K562 (cell line): ENCODE results near the gene ADI1.

Experiments used
- CAMTA2 ChIP-seq: fragments of 250-450 bp; sonication (Bioruptor Pico); conservative IDR thresholded peaks from 2 replicates; pipeline ENCODE4 v1.5.1; 2022
- CEBPB ChIP-seq: fragments of 450-650 bp; IDR thresholded peaks from 2 replicates; pipeline ENCODE4 v1.6.1; 2016; ENCODE audit warnings: missing genetic modification characterization, missing compliant biosample characterization
- PHF8 ChIP-seq: fragments of 200-600 bp; sonication (generic); IDR thresholded peaks from 2 replicates; pipeline ENCODE4 v1.6.1; 2012; ENCODE audit warnings: mixed run types, mild to moderate bottlenecking, inconsistent platforms, low read length, moderate library complexity, borderline replicate concordance
- RFX5 ChIP-seq: IDR thresholded peaks from 2 replicates; pipeline ENCODE4 v1.6.1; 2011; ENCODE audit warnings: low read depth, mild to moderate bottlenecking, improper control_type of control experiment, low read length
- ZNF232 ChIP-seq: sonication (generic); formaldehyde crosslinking; IDR thresholded peaks from 2 replicates; pipeline ENCODE4 v1.8.0; 2022; ENCODE audit warnings: mild to moderate bottlenecking, missing genetic modification reagents
- TF ChIP-seq, protein P1 (sequence below): fragments of 450-650 bp; formaldehyde crosslinking; IDR thresholded peaks from 2 replicates; pipeline ENCODE4 v1.4.0; 2020; ENCODE audit warnings: mild to moderate bottlenecking, mixed read lengths
- TF ChIP-seq, protein P2 (sequence below): fragments of 450-650 bp; IDR thresholded peaks from 2 replicates; pipeline ENCODE4 v1.6.1; 2016; ENCODE audit warnings: mild to moderate bottlenecking, moderate library complexity
- TF ChIP-seq, protein P3 (sequence below): fragments of 450-650 bp; formaldehyde crosslinking; IDR thresholded peaks from 2 replicates; pipeline ENCODE4 v1.4.0; 2022; ENCODE audit warnings: mild to moderate bottlenecking, moderate library complexity
- TF ChIP-seq, protein P4 (sequence below): sonication (generic); formaldehyde crosslinking; IDR thresholded peaks from 2 replicates; pipeline ENCODE4 v1.8.1; 2022; ENCODE audit warnings: missing genetic modification reagents
- TF ChIP-seq, protein P5 (sequence below): sonication (generic); formaldehyde crosslinking; IDR thresholded peaks from 2 replicates; pipeline ENCODE4 v1.8.0; 2022; ENCODE audit warnings: mild to moderate bottlenecking, low read depth, missing genetic modification reagents
- TF ChIP-seq, protein P6 (sequence below), 3 experiments: IDR thresholded peaks in 2 of 3; conservative IDR thresholded peaks in 1 of 3; 2 replicates each; pipeline ENCODE4 v1.5.1; 2011 to 2012; ENCODE audit warnings: low read length in 3 of 3, mild to moderate bottlenecking in 3 of 3, control low read depth in 2 of 3, improper control_type of control experiment in 1 of 3, inconsistent platforms in 1 of 3, low read depth in 1 of 3, mixed read lengths in 1 of 3, moderate library complexity in 1 of 3; ENCODE audit not compliant: insufficient read depth in 2 of 3

DNA sequence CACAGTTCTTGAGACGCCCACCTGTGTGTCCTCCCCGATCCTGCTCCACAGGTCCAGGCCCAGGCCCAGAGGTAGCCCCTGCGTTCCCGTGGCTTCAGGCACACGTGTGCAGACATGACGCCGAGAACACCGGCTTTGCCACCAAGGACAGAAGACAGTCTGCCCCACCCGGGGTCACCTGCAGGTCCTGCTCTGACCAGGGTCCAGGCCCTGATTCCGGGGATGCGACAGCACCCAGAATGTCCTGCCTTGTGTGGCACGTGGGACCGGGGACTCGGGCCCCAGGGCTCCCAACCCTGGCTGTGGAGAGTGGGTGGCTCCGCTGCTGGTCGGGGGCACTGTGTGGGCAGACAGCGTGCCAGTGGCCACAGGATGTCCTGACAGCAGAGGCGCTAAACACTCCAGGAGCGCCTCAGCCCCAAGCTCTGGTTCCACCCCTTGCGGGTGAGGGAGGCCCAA lies 36.9 kb downstream of the ADI1 start:
- TF ChIP-seq, protein P1, sequence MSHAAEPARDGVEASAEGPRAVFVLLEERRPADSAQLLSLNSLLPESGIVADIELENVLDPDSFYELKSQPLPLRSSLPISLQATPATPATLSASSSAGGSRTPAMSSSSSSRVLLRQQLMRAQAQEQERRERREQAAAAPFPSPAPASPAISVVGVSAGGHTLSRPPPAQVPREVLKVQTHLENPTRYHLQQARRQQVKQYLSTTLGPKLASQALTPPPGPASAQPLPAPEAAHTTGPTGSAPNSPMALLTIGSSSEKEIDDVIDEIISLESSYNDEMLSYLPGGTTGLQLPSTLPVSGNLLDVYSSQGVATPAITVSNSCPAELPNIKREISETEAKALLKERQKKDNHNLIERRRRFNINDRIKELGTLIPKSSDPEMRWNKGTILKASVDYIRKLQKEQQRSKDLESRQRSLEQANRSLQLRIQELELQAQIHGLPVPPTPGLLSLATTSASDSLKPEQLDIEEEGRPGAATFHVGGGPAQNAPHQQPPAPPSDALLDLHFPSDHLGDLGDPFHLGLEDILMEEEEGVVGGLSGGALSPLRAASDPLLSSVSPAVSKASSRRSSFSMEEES (CRISPR knock-in tag): no peak
- TF ChIP-seq, protein P2, sequence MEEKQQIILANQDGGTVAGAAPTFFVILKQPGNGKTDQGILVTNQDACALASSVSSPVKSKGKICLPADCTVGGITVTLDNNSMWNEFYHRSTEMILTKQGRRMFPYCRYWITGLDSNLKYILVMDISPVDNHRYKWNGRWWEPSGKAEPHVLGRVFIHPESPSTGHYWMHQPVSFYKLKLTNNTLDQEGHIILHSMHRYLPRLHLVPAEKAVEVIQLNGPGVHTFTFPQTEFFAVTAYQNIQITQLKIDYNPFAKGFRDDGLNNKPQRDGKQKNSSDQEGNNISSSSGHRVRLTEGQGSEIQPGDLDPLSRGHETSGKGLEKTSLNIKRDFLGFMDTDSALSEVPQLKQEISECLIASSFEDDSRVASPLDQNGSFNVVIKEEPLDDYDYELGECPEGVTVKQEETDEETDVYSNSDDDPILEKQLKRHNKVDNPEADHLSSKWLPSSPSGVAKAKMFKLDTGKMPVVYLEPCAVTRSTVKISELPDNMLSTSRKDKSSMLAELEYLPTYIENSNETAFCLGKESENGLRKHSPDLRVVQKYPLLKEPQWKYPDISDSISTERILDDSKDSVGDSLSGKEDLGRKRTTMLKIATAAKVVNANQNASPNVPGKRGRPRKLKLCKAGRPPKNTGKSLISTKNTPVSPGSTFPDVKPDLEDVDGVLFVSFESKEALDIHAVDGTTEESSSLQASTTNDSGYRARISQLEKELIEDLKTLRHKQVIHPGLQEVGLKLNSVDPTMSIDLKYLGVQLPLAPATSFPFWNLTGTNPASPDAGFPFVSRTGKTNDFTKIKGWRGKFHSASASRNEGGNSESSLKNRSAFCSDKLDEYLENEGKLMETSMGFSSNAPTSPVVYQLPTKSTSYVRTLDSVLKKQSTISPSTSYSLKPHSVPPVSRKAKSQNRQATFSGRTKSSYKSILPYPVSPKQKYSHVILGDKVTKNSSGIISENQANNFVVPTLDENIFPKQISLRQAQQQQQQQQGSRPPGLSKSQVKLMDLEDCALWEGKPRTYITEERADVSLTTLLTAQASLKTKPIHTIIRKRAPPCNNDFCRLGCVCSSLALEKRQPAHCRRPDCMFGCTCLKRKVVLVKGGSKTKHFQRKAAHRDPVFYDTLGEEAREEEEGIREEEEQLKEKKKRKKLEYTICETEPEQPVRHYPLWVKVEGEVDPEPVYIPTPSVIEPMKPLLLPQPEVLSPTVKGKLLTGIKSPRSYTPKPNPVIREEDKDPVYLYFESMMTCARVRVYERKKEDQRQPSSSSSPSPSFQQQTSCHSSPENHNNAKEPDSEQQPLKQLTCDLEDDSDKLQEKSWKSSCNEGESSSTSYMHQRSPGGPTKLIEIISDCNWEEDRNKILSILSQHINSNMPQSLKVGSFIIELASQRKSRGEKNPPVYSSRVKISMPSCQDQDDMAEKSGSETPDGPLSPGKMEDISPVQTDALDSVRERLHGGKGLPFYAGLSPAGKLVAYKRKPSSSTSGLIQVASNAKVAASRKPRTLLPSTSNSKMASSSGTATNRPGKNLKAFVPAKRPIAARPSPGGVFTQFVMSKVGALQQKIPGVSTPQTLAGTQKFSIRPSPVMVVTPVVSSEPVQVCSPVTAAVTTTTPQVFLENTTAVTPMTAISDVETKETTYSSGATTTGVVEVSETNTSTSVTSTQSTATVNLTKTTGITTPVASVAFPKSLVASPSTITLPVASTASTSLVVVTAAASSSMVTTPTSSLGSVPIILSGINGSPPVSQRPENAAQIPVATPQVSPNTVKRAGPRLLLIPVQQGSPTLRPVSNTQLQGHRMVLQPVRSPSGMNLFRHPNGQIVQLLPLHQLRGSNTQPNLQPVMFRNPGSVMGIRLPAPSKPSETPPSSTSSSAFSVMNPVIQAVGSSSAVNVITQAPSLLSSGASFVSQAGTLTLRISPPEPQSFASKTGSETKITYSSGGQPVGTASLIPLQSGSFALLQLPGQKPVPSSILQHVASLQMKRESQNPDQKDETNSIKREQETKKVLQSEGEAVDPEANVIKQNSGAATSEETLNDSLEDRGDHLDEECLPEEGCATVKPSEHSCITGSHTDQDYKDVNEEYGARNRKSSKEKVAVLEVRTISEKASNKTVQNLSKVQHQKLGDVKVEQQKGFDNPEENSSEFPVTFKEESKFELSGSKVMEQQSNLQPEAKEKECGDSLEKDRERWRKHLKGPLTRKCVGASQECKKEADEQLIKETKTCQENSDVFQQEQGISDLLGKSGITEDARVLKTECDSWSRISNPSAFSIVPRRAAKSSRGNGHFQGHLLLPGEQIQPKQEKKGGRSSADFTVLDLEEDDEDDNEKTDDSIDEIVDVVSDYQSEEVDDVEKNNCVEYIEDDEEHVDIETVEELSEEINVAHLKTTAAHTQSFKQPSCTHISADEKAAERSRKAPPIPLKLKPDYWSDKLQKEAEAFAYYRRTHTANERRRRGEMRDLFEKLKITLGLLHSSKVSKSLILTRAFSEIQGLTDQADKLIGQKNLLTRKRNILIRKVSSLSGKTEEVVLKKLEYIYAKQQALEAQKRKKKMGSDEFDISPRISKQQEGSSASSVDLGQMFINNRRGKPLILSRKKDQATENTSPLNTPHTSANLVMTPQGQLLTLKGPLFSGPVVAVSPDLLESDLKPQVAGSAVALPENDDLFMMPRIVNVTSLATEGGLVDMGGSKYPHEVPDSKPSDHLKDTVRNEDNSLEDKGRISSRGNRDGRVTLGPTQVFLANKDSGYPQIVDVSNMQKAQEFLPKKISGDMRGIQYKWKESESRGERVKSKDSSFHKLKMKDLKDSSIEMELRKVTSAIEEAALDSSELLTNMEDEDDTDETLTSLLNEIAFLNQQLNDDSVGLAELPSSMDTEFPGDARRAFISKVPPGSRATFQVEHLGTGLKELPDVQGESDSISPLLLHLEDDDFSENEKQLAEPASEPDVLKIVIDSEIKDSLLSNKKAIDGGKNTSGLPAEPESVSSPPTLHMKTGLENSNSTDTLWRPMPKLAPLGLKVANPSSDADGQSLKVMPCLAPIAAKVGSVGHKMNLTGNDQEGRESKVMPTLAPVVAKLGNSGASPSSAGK: no peak
- TF ChIP-seq, protein P3, sequence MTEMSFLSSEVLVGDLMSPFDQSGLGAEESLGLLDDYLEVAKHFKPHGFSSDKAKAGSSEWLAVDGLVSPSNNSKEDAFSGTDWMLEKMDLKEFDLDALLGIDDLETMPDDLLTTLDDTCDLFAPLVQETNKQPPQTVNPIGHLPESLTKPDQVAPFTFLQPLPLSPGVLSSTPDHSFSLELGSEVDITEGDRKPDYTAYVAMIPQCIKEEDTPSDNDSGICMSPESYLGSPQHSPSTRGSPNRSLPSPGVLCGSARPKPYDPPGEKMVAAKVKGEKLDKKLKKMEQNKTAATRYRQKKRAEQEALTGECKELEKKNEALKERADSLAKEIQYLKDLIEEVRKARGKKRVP: no peak
- TF ChIP-seq RFX5 (no peak), CAMTA2 (CRISPR knock-in tag) (no peak), ZNF232 (CRISPR knock-in tag) (no peak), PHF8 (no peak), CEBPB (tag) (no peak)
- TF ChIP-seq, protein P4, sequence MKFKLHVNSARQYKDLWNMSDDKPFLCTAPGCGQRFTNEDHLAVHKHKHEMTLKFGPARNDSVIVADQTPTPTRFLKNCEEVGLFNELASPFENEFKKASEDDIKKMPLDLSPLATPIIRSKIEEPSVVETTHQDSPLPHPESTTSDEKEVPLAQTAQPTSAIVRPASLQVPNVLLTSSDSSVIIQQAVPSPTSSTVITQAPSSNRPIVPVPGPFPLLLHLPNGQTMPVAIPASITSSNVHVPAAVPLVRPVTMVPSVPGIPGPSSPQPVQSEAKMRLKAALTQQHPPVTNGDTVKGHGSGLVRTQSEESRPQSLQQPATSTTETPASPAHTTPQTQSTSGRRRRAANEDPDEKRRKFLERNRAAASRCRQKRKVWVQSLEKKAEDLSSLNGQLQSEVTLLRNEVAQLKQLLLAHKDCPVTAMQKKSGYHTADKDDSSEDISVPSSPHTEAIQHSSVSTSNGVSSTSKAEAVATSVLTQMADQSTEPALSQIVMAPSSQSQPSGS: no peak
- TF ChIP-seq, protein P5, sequence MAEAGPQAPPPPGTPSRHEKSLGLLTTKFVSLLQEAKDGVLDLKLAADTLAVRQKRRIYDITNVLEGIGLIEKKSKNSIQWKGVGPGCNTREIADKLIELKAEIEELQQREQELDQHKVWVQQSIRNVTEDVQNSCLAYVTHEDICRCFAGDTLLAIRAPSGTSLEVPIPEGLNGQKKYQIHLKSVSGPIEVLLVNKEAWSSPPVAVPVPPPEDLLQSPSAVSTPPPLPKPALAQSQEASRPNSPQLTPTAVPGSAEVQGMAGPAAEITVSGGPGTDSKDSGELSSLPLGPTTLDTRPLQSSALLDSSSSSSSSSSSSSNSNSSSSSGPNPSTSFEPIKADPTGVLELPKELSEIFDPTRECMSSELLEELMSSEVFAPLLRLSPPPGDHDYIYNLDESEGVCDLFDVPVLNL (CRISPR knock-in tag): no peak
- TF ChIP-seq, protein P6, sequence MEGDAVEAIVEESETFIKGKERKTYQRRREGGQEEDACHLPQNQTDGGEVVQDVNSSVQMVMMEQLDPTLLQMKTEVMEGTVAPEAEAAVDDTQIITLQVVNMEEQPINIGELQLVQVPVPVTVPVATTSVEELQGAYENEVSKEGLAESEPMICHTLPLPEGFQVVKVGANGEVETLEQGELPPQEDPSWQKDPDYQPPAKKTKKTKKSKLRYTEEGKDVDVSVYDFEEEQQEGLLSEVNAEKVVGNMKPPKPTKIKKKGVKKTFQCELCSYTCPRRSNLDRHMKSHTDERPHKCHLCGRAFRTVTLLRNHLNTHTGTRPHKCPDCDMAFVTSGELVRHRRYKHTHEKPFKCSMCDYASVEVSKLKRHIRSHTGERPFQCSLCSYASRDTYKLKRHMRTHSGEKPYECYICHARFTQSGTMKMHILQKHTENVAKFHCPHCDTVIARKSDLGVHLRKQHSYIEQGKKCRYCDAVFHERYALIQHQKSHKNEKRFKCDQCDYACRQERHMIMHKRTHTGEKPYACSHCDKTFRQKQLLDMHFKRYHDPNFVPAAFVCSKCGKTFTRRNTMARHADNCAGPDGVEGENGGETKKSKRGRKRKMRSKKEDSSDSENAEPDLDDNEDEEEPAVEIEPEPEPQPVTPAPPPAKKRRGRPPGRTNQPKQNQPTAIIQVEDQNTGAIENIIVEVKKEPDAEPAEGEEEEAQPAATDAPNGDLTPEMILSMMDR (IDR thresholded peaks at IDR 0.05 in 2 of 3, conservative IDR thresholded peaks at IDR 0.05 in 1 of 3; ENCODE audit: insufficient read depth in 2 of 3, low read depth in 1 of 3, low read length in 3 of 3): no peak
